HT-29 (cell line): Measurements from ENCODE around the gene DNAJB1. TPM values are rescaled to one million over a fixed set of nuclear protein-coding genes. Genes with fewer than 3 reads are reported as not detected.
A peak's percentile ranks its signal among the peaks of the same experiment; 100 is the strongest.
"Not testable (repeated sequence)": the region's sequence is repeated elsewhere in the genome, so short reads cannot be mapped to it uniquely, and the experiment has no call there.

ENCODE experiments used
- DNase-seq: peaks from one replicate; pipeline ENCODE4 v3.0.0-alpha.2; 2015; ENCODE audit warnings: low spot score
- total RNA-seq: library from RNA; depleted of rRNA; stranded (reverse); fragments of >200 nt; shearing (Covaris generic); gene quantifications from 2 replicates; pipeline ENCODE4 v1.2.3, GENCODE V29; 2014

The DNAJB1 gene
- total RNA-seq, 1 experiment from 2014 or later = 77.7 TPM

GRCh38 chr19:14520543-14520942, 2.3 kb upstream of the DNAJB1 start:
- DNase-seq = no peak

DNA sequence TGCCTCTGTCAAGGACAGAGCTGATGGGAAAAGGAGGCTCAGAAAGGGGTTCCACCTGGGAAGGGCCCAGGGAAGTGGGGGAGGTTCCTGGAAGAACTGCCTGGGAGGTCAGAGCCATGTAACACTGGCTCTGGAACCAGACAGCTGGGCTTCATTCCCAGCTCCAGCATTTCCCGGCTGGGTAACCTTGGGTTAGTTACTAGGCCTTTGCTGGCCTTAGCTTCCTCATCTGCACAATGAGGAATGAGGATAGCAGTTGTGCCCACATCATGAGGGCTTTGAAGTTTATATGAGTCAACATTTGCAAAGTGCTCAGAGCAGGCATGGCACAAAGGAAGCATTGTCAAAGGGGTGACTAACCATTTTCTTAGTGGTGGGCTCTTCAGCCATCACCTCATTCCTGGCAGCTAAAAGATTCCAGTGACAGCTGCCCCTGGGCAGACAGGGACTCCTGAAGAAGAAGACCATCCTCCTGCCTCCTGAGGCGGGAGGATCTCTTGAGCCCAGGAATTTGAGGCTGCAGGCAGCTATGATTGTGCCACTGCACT, 1.7 kb upstream of the DNAJB1 start:
- DNase-seq = peak; percentile 73

DNA sequence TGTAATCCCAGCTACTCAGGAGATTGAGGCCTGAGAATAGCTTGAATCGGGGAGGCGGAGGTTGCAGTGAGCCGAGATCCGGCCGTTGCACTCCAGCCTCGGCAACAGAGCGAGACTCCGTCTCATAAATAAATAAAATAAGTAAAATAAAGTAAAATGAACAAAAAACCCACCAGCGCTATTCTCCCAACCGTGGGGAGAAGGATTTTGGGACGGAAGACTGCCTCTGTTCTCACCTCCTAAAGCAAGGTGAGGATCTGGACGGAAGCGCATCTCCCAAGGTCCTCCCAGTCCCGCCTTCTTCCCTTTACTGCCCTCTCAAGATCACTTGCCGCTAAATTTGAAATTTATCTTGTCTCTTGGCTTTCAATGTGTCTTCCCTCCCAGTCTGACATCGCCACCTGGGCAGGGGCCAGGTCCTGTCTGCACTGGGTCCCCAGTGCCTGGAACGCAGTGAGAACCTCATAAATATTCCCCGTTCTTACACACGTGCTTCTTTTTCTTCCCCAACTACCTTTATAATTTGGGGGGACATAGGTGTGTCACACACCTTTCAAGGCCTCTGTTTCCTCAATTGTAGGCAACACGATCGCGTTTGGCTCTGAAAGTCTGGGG, 1.2 kb upstream of the DNAJB1 start:
- DNase-seq = no peak

GRCh38 chr19:14517446-14517839, 754 bp downstream of the DNAJB1 start:
- no peak for DNase-seq

DNA sequence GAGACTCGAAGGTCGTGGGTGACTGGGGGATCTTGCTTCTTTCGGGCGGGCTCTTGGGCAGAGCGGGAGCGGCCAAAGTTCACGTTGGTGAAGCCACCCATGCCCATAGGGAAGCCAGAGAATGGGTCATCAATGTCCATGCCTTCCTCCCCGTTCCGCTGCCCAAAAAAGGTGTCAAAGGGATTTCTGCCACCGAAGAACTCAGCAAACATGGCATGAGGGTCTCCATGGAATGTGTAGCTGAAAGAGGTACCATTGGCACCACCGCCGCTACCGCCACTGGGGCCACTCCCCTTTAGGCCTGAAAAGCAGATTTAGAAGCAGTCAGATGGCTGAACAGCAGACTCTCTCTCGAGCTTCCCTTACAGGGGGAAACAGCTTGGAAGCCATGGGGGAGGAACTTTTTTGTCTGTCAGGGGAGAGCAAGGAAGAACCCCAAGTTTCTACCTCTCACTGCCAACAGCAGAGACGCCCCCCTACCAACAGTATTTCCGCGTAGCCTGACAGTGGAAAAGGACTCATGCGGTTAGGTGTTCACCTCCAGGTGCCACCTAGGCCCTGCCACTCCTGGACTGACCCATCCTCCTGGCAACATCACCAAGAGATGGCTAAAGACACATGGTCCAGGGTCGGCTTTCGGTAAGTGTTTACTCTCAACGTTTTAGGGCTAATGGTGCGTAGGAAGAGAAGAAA, 1.3 kb downstream of the DNAJB1 start:
- DNase-seq = no peak

DNA sequence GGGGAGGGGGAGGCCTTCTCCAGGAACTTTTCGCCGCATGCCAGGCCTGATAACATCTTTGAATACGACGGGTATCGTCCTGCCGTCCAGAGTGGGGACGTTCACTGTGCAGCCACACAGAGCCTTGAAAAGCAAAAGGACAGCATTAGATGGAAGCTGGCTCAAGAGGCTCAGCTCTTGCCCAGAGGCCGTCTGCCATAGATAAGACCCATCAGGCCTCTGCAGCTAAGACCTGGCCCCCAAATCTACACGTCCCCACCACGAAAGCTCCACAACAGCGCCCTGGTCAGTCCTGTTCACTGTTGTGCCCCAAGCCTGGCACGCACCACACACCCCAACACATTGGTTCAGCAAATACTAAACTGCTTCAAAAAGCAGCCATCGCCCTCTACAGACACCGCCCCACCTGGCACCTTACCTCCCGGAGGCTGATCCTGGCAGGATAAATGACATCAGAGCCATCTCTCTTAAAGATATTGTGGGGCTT, 2.1 kb downstream of the DNAJB1 start:
- DNase-seq = no peak

- no peak for DNase-seq
Measured at GRCh38 chr19:14515501-14516047, 2.6 kb downstream of the DNAJB1 start.

DNA sequence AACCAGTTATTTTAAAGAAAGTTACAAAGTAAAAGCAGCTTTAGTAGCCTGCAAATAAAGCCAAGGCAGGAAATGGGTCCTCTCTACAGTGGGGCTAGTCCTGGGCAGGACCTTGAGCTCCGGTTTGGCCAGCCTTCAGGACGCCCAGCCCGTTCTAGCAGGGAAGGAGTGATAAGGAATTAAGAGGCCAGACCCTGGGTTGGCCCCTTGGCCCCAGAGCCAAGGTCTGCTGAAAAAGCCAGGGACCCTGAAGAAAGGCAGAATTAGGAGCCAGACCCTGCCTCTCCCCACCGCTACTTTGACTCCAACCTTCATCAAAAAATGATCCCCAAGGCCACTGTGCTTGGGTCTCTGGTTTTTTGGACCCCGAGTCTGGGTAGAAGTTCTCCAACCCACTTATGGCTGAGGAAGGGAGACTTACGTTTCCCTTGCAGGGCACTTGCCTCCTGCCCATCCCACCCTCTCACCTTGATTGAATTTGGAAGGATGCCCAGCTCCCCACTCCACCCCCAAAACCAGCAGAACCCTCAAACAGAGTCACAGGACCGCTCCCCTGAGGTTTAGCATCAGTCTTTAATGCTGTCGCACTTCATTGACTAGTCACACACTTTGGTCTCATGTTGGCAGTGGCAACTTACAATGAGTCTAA, 3.9 kb downstream of the DNAJB1 start:
- DNase-seq = no peak

GRCh38 chr19:14512406-14512961, 5.7 kb downstream of the DNAJB1 start:
- no peak for DNase-seq

DNA sequence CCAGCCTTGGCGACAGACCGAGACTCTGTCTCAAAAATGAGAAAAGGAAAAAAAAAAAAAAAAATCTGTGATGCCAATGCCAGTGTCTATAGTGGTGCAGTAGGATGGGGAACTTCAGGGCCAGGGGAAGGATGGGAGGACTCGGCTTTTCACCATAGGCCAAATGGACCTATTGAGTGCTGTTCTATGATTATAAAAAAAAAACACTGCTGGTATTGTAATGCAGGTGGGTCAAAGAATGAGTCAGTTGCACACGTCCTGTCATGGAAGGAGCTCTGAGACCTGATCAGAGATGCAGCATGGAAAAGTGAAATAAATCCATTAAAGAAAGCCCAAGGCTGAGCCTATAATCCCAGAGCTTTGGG, 7.0 kb downstream of the DNAJB1 start:
- DNase-seq = no peak

DNA sequence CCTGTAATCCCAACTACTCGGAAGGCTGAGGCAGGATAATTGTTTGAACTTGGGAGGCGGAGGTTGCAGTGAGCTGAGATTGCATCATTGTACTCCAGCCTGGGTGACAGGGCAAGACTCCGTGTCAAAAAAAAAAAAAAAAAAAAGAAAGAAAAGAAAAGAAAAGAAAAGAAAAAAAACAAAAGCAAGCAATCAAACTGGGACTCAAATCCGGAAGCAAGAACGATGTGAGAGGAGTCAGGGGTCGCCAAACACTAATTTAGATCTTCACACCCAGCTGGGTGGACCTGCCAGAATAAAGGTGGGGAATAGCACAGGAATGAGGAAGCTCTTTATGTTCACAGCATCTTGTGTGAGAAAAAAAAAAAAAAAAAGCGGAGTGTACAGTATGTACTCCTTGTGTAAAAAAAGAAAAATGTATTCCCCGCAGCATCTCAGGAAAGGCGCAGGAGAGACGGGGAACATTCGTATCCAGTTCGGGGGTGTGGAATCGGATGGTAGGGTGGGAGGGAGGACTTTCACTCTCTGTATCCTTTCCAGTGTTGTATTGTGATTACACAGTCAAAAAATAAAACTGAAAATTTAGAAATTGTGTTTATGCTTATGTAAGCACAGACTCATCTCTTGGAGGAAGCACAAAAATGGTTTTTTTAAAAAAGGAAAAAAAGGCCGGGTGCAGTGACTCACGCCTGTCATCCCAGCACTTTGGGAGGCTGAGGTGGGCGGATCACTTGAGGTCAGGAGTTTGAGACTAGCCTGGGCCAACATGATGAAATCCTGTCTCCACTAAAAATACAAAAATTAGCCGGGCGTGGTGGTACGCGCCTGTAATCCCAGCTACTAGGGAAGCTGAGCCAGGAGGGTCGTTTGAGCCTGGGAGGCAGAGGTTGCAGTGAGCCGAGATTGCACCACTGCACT, 7.6 kb downstream of the DNAJB1 start:
- peak; percentile 39 for DNase-seq

DNA sequence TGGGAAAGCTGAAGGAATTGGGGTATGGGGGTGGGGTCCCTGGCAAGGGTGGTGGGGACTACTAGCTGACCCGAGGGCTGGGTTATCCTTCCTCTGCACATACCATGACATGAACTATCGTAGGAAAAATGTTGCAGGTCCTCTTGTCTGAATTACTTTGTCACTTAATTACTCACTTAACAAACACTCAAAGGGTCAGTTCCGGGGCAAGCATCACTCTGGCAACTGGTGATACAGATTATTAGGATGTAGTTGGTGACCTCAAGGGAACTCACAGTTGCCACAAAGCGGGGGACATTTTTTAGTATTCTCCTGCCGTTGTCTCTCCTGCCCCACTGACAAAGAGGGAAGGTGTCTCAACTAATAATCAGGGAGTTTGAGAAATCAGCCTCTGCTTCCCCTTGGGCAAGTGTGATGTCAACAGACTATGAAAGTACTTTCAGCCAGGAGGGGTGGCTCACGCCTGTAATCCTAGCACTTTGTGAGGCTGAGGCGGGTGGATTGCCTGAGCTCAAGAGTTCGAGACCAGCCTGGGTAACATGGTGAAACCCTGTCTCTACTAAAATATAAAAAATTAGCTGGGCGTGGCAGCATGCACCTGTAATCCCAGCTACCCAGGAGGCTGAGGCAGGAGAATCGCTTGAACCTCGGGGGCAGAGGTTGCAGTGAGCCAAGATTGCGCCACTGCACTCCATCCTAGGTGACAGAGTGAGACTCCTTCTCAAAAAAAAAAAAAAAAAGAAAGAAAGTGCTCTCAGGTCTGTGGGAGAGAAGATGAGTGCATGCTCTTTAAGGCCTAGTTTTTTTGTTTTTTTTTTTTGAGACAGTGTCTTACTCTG, 10.3 kb downstream of the DNAJB1 start:
- peak; percentile 62 for DNase-seq

GRCh38 chr19:14505488-14506239, 12.5 kb downstream of the DNAJB1 start:
- peak; percentile 81 for DNase-seq

GRCh38 chr19:14504575-14504974, 13.6 kb downstream of the DNAJB1 start:
- not testable (repeated sequence) for DNase-seq

DNA sequence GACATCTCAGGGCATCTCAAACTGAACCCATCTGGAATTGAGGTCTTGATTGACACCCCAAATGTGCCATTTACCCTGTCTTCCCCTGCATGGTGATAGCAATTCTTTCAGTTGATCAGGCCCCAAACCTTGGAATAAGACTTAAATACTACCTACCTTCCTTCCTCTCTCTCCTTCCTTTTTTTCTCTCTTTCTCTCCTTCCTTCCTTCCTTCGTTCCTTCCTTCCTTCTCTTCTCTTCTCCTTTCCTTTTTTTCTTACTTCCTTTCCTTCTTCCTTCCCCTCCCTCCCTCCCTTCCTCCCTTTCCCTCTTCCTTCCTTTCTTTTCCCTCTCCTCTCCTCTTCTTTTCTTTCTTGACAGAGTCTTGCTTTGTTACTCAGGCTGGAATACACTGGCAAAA, 14.9 kb downstream of the DNAJB1 start:
- DNase-seq = no peak

- DNase-seq = no peak
Measured at GRCh38 chr19:14502334-14503092, 15.7 kb downstream of the DNAJB1 start.

DNA sequence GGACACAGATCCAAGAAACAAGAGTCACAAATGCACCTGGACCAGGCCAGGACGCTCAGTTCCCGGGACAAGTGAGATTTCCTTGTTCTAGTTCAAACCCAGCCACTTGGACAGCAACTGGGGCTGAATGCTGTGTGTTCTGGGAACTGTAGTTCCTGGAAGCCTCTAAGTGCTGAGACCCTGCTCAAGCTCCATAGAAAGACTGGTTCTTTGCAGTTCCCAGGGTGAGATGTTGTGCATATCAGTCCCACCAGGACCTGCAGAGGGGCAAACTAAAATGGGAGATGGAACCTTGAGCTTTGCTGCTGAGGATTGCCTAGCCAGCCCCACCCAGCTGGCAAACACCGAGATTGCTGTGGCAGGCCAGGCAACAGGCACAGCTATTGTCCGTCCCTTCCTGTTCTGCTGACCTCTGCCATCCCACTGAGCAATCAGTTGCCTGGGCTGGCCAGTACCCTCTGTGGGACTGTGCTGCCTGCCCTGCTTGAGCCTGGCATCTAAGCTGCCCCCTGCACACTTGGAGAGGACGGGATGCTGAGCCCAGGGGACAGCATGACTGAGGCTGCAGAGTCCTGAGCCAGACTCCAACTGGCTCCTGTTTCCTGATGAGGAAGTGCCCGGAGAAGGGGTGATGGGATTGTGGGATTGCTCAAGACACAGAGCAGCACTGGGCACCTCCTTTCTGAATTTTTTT, 20.8 kb downstream of the DNAJB1 start:
- peak; percentile 62 for DNase-seq

DNA sequence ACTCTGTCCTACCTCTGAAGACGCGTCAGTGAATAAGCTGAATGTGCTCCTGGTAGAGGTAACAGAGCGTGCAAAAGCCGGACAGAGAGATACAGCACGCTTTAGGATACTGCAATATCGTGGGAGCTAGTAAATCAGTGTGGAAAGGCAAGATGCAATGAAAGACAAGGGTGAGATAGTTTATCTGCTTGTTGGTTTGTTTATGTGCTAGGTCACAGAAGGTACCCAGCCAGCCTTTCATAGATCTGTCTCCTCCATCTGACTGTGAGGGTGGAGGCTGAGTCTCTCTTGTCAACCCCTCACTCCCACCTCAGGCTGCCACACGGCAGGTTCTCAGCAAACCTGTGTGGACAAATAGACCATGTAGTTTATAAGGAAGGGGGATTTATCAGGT, 21.4 kb downstream of the DNAJB1 start:
- no peak for DNase-seq
